Spleen (tissue), 13 donors: Measurements from ENCODE around the gene TK1. TPM values are rescaled to one million over a fixed set of nuclear protein-coding genes. Genes with fewer than 3 reads are reported as not detected.
"Not testable (repeated sequence)": the region's sequence is repeated elsewhere in the genome, so short reads cannot be mapped to it uniquely, and the experiment has no call there.

Experiments
- DNase-seq: peaks from one replicate; pipeline ENCODE4 v3.0.0-alpha.2; 2020
- H3K27ac ChIP-seq, 8 donors: fragments of 200-600 bp; sonication (generic) in 7 of 8; 1 replicate in 4 of 8; 2 replicates in 4 of 8; pipeline versions ENCODE4 v1.5.0 to v1.8.0; 2016 to 2021; ENCODE audit warnings: inconsistent platforms in 4 of 8, mild to moderate bottlenecking in 4 of 8, moderate library complexity in 1 of 8
- H3K27me3 ChIP-seq, 7 donors: fragments of 200-600 bp; sonication (generic) in 6 of 7; replicated peaks in 1 of 7; 1 replicate in 4 of 7; 2 replicates in 3 of 7; pipeline versions ENCODE4 v1.5.0 to v1.8.0; 2016 to 2021; ENCODE audit warnings: inconsistent platforms in 3 of 7, mild to moderate bottlenecking in 1 of 7
- H3K36me3 ChIP-seq, 6 donors: fragments of 200-600 bp; sonication (generic) in 5 of 6; 1 replicate in 4 of 6; 2 replicates in 2 of 6; pipeline versions ENCODE4 v1.5.0 to v1.8.0; 2016 to 2021; ENCODE audit warnings: inconsistent platforms in 2 of 6
- H3K4me1 ChIP-seq, 6 donors: fragments of 200-600 bp; sonication (generic) in 5 of 6; 1 replicate in 3 of 6; 2 replicates in 3 of 6; pipeline versions ENCODE4 v1.5.0 to v1.8.0; 2016 to 2021; ENCODE audit warnings: inconsistent platforms in 3 of 6
- H3K4me3 ChIP-seq, 8 donors: fragments of 200-600 bp; sonication (generic) in 7 of 8; 1 replicate in 4 of 8; 2 replicates in 4 of 8; pipeline versions ENCODE4 v1.5.0 to v1.8.0; 2016 to 2021; ENCODE audit warnings: inconsistent platforms in 4 of 8, mild to moderate bottlenecking in 4 of 8, moderate library complexity in 2 of 8
- H3K9me3 ChIP-seq, 8 donors: fragments of 200-600 bp; sonication (generic) in 7 of 8; 1 replicate in 4 of 8; 2 replicates in 4 of 8; pipeline versions ENCODE4 v1.5.0 to v1.8.0; 2016 to 2021; ENCODE audit warnings: inconsistent platforms in 4 of 8
- POLR2A ChIP-seq, 3 donors: fragments of 450-650 bp; IDR thresholded peaks; one replicate each; pipeline ENCODE4 v1.5.1; 2017; ENCODE audit warnings: antibody characterized with exemption in 3 of 3, mild to moderate bottlenecking in 1 of 3
- POLR2AphosphoS5 ChIP-seq, 3 donors: sonication (generic); formaldehyde crosslinking; IDR thresholded peaks; one replicate each; pipeline ENCODE4 v1.5.1; 2017; ENCODE audit warnings: antibody characterized with exemption in 3 of 3
- WGBS, 5 donors: extraction: QIAGEN DNeasy Blood & Tissue Kit in 3 of 5; methylation state at CpG; one replicate each; pipeline versions ENCODE4 v1.1.5 to v1.1.7; 2013 to 2018; 5-methylcytosine and 5-hydroxymethylcytosine counted together
- intact Hi-C: fragments of 100-400 bp; cut with DNase I; formaldehyde crosslinking; loops from one replicate; pipeline ENCODE4 v1.15.0; 2023; ENCODE audit warnings: low total_unique reads
- long read RNA-seq, 2 donors: transcript quantifications; one replicate each; lab custom pipeline, GENCODE V29; 2026
- polyA plus RNA-seq, 3 donors: library from polyadenylated mRNA; stranded (reverse); fragments of 200-250 nt; gene quantifications; one replicate each; pipeline ENCODE4 v1.2.1, GENCODE V29; 2013
- total RNA-seq, 7 donors: library from RNA; depleted of rRNA in 3 of 7; stranded (reverse); fragments of >200 nt in 3 of 7; fragmentation: NEBNext Ultra II Directional in 4 of 7; extraction: Animal tissue kit (Norgen Biotek cat#: 25700) in 4 of 7; gene quantifications; one replicate each; pipeline versions ENCODE4 v1.1.0 to v1.2.1, GENCODE V29; 2016 to 2021
- TF ChIP-seq, protein P1 (sequence below), 11 experiments: fragments of 200-600 bp in 7 of 11; fragments of 450-650 bp in 4 of 11; sonication (generic) in 4 of 11; IDR thresholded peaks in 8 of 11; conservative IDR thresholded peaks in 3 of 11; 1 replicate in 7 of 11; 2 replicates in 4 of 11; pipeline versions ENCODE4 v1.4.0 to v1.8.0; 2016 to 2021; ENCODE audit warnings: antibody characterized with exemption in 11 of 11, inconsistent platforms in 4 of 11, mild to moderate bottlenecking in 1 of 11
- donor health status: healthy with polysubstance abuse.
- donor health status: DM: no; HTN: no; CAD: no; lungs with moderate emphysema.
- donor health status: DM: no; HTN: no; CAD: no.
- donor health status: Bipolar disorder and iron deficiency.
- donor health status: healthy.
- donor health status: DM: no; HTN: no; CAD: no.
- donor health status: DM: yes; HTN: yes; CAD: no.

The TK1 gene, protein sequence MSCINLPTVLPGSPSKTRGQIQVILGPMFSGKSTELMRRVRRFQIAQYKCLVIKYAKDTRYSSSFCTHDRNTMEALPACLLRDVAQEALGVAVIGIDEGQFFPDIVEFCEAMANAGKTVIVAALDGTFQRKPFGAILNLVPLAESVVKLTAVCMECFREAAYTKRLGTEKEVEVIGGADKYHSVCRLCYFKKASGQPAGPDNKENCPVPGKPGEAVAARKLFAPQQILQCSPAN
- total RNA-seq (10 to 100 TPM in 5 of 7 donors, 1 to 10 TPM in 2; 3.7 to 18.7 (median 10.5) TPM), polyA plus RNA-seq (10 to 100 TPM in 2 of 3 donors, 1 to 10 TPM in 1; 3.9 to 20.4 (median 19.8) TPM)
- long read RNA-seq, donor 1, transcript TK1-201 (7 exons, 1,628 nt), result major isoform, 30 of 30 reads
- long read RNA-seq, donor 1, partial matches to known transcripts, result 0 of 30 reads
- long read RNA-seq, donor 1, other reads (novel, unspliced or antisense), result 0 of 30 reads
- long read RNA-seq, donor 2, transcript TK1-201 (7 exons, 1,628 nt), result major isoform, 20 of 21 reads
- long read RNA-seq, donor 2, partial matches to known transcripts, result 0 of 21 reads
- long read RNA-seq, donor 2, other reads (novel, unspliced or antisense), result 0 of 21 reads

DNA sequence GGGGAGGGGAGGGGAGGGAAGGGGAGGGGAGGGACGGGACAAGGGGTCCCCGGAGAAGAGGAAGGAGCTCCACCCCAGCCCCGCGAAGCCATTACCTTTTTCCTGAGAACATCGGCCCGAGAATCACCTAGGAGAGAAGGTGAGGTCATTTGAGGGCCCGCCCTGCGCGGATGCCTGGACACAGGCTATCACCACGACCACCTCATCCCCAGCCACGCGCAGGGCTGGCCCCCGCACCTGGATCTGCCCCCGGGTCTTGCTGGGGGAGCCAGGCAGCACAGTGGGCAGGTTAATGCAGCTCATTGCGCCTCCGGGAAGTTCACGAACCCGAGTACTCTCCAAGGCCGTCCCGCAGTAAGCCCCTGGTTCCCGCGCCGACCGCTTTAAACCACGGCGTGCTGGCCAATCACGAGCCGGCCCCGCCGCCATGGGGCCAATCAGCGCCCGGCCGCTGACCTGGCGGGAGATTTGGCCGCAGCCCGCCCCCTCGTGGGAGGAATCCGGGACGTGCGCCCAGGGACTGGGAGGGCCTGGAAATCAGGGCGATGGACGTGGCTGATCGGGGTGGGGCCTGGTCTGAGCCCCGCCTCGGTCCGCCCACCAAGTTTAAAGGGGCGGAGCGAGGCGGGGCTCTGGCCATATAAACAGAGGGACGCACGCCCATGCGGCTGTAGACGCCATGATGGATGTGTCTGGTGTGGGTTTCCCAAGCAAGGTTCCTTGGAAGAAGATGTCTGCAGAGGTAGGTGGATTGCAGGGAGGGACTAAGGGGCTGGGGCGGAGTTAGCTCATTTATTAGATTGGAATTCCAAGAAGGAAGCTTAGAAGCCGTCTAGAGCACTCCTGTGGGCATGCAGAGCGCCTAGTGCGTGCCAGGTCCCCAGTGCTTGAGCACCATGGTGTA, at the start of gene TK1, which contains the start of gene AFMID:
TSS of gene TK1 (minus strand) at position 361 of the 904 bp plus-strand sequence. CDS start at position 303, 58 bp downstream.
TSS of gene AFMID (plus strand) at position 671 of the 904 bp plus-strand sequence. CDS start at position 680, 9 bp downstream.
- peaks cover 0 to 18% (median 2%) of the 10 kb centered on the region in 6 donors for H3K36me3 ChIP-seq
- H3K27me3 ChIP-seq, result no peaks in the 10 kb centered on the region
- 4 to 8% (median 5%) methylated on average over 34 to 57 of the region's 57 CpGs for WGBS, 5 donors
- H3K9me3 ChIP-seq, result no peaks in the 10 kb centered on the region
- peak; percentile 96 for DNase-seq
- H3K27ac ChIP-seq, result peak within 1 kb of the TSS in 6 of 8 donors; percentile 19 to 79 (median 67)
- H3K4me1 ChIP-seq, result peaks cover 3 to 52% (median 23%) of the 10 kb centered on the region in 6 donors
- intact Hi-C loops, result no loop called here
- H3K4me3 ChIP-seq, result peak within 1 kb of the TSS; percentile 45 to 74 (median 50)
- TF ChIP-seq POLR2AphosphoS5 (IDR thresholded peaks at IDR 0.05) (peak; percentile 82 to 89 (median 86)), POLR2A (IDR thresholded peaks at IDR 0.05) (no peak)
- TF ChIP-seq, protein P1, sequence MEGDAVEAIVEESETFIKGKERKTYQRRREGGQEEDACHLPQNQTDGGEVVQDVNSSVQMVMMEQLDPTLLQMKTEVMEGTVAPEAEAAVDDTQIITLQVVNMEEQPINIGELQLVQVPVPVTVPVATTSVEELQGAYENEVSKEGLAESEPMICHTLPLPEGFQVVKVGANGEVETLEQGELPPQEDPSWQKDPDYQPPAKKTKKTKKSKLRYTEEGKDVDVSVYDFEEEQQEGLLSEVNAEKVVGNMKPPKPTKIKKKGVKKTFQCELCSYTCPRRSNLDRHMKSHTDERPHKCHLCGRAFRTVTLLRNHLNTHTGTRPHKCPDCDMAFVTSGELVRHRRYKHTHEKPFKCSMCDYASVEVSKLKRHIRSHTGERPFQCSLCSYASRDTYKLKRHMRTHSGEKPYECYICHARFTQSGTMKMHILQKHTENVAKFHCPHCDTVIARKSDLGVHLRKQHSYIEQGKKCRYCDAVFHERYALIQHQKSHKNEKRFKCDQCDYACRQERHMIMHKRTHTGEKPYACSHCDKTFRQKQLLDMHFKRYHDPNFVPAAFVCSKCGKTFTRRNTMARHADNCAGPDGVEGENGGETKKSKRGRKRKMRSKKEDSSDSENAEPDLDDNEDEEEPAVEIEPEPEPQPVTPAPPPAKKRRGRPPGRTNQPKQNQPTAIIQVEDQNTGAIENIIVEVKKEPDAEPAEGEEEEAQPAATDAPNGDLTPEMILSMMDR (IDR thresholded peaks at IDR 0.05 in 8 of 11, conservative IDR thresholded peaks at IDR 0.05 in 3 of 11), result peak; percentile 56 to 88 (median 84)

DNA sequence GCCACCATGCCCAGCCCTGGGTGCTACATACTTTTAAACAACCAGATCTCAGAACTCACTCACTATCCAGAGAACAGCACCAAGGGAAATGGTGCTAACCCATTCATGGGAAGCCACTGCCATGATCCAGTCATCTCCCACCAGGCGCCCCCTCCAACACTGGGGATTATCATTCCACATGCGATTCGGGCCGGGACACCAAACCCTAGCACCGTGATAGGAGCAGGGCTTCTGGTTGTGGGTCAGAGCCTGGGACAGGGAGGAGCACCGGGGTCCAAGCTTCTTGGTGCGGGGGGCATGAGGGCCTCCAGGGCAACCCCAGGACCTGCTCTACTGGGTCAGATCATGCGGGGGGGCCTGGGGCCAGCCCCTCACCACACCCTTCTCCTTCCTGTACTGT, 49.0 kb upstream of the TK1 start:
- no peak for DNase-seq
- no peak overlapping the region for H3K27ac ChIP-seq
- H3K27me3 ChIP-seq, result peaks cover 0 to 35% (median 24%) of the 10 kb centered on the region in 7 donors
- H3K4me1 ChIP-seq, result peaks cover 0 to 48% (median 17%) of the 10 kb centered on the region in 6 donors
- H3K36me3 ChIP-seq, result no peaks in the 10 kb centered on the region
- TF ChIP-seq POLR2AphosphoS5 (IDR thresholded peaks at IDR 0.05) (no peak), POLR2A (IDR thresholded peaks at IDR 0.05) (no peak)
- intact Hi-C loops, result no loop called here
- no peaks in the 10 kb centered on the region for H3K9me3 ChIP-seq
- no peak overlapping the region for H3K4me3 ChIP-seq
- WGBS, 5 donors, result 84 to 92% (median 90%) methylated on average over 5 to 8 of the region's 8 CpGs; no CpG with 5 or more reads in 1 of the 5 donors

DNA sequence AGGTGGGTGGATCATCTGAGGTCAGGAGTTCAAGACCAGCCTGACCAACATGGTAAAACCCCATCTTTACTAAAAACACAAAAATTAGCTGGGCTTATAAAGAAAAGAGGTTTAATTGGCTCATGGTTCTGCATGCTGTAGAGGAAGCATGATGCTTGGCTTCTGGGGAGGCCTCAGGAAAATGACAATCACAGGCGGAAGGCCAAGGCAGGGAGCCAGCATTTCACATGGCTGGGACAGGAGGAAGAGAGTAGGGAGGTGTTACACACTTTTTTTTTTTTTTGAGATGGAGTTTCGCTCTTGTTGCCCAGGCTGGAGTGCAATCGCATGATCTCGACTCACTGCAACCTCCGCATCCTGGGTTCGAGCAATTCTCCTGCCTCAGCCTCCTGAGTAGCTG, 48.2 kb upstream of the TK1 start:
- H3K9me3 ChIP-seq, H3K36me3 ChIP-seq, DNase-seq, intact Hi-C loops, H3K4me3 ChIP-seq: not testable (repeated sequence)
- Histone ChIP-seq H3K27ac (peak overlapping the region in 2 of 8 donors; percentile 9 to 39), H3K27me3 (peaks cover 0 to 44% (median 31%) of the 10 kb centered on the region in 7 donors), H3K4me1 (peaks cover 0 to 48% (median 17%) of the 10 kb centered on the region in 6 donors)
- 62 to 74% (median 71%) methylated on average over 6 of the region's 6 CpGs for WGBS, 5 donors
- peak in 1 of 3 donors; percentile 71 for TF ChIP-seq POLR2AphosphoS5 (IDR thresholded peaks at IDR 0.05)

DNA sequence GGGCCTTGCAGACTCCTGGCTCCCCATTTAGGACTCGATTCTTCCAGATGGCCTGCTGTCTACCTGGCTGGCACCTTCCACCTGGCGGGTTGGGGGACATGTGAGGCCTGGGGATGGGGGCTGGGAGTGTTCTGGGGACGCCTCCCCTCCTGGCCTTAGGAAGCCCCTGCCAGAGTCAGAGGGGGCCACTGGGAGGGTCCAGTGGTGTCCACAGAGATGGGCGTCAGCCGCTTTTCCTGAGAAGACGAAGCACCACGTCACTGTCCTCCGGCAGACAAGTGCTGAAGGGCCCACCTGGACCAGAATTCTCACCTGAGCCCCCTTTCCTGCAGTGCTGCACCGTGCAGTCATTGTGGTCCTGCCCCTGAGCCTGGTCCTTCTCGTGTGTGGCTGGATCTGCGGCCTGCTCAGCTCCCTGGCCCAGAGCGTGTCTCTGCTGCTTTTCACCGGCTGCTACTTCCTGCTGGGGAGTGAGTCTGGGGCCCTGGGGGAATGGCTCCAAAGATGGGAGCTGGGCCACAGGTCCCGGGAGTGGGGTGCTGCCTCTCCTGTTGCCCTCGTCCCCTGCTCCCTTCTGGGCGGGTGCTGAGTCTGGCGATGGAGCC, 47.5 kb upstream of the TK1 start:
- intact Hi-C loops, result no loop called here
- WGBS, 5 donors, result 78 to 91% (median 87%) methylated on average over 13 to 17 of the region's 17 CpGs
- H3K27ac ChIP-seq, result peak overlapping the region in 2 of 8 donors; percentile 9 to 39

More for the DNA sequence above, 47.5 kb upstream of the TK1 start:
- TF ChIP-seq POLR2A (IDR thresholded peaks at IDR 0.05), result no peak
- TF ChIP-seq, protein P1 (IDR thresholded peaks at IDR 0.05 in 8 of 11, conservative IDR thresholded peaks at IDR 0.05 in 3 of 11), result no peak
- TF ChIP-seq POLR2AphosphoS5 (IDR thresholded peaks at IDR 0.05), result no peak
- peaks cover 0 to 50% (median 31%) of the 10 kb centered on the region in 7 donors for H3K27me3 ChIP-seq
- H3K4me1 ChIP-seq, result peaks cover 0 to 48% (median 17%) of the 10 kb centered on the region in 6 donors
- H3K4me3 ChIP-seq, result no peak overlapping the region
- no peaks in the 10 kb centered on the region for H3K9me3 ChIP-seq
- H3K36me3 ChIP-seq, result no peaks in the 10 kb centered on the region
- no peak for DNase-seq
